Measurements from ENCODE around the gene PNPLA7.

PNPLA7 gene

GRCh38 chr9:137492464-137493363 is 57.5 kb downstream of the PNPLA7 start:
- Histone ChIP-seq H3K36me3 (no peaks in the 10 kb centered on the region), H3K27me3 (ENCODE audit: insufficient read depth, low read depth, severe bottlenecking) (no peaks in the 10 kb centered on the region), H3K4me3 (ENCODE audit: low read depth, low read length) (no peak overlapping the region), H3K27ac (no peak overlapping the region), H3K9me3 (ENCODE audit: severe bottlenecking) (no peaks in the 10 kb centered on the region)
- DNase-seq, result peak; percentile 31
- no peak for TF ChIP-seq CTCF (IDR thresholded peaks at IDR 0.05; ENCODE audit: low read depth, low read length)

GRCh38 chr9:137491735-137492432 is 58.3 kb downstream of the PNPLA7 start:
- TF ChIP-seq CTCF (IDR thresholded peaks at IDR 0.05; ENCODE audit: low read depth, low read length), result no peak
- Histone ChIP-seq H3K9me3 (ENCODE audit: severe bottlenecking) (no peaks in the 10 kb centered on the region), H3K27ac (no peak overlapping the region), H3K36me3 (no peaks in the 10 kb centered on the region), H3K4me3 (ENCODE audit: low read depth, low read length) (no peak overlapping the region), H3K27me3 (ENCODE audit: insufficient read depth, low read depth, severe bottlenecking) (no peaks in the 10 kb centered on the region)
- no peak for DNase-seq

- H3K27ac ChIP-seq, result no peak overlapping the region
- no peak for TF ChIP-seq CTCF (IDR thresholded peaks at IDR 0.05; ENCODE audit: low read depth, low read length)
- H3K9me3 ChIP-seq (ENCODE audit: severe bottlenecking), result no peaks in the 10 kb centered on the region
- no peaks in the 10 kb centered on the region for H3K27me3 ChIP-seq (ENCODE audit: insufficient read depth, low read depth, severe bottlenecking)
- no peak overlapping the region for H3K4me3 ChIP-seq (ENCODE audit: low read depth, low read length)
- no peaks in the 10 kb centered on the region for H3K36me3 ChIP-seq
- no peak for DNase-seq
Measured at GRCh38 chr9:137490532-137491186, 59.5 kb downstream of the PNPLA7 start.

GRCh38 chr9:137488906-137489305 is 61.3 kb downstream of the PNPLA7 start:
- Histone ChIP-seq H3K27ac (no peak overlapping the region), H3K27me3 (ENCODE audit: insufficient read depth, low read depth, severe bottlenecking) (no peaks in the 10 kb centered on the region), H3K9me3 (ENCODE audit: severe bottlenecking) (no peaks in the 10 kb centered on the region), H3K36me3 (no peaks in the 10 kb centered on the region), H3K4me3 (ENCODE audit: low read depth, low read length) (no peak overlapping the region)
- TF ChIP-seq CTCF (IDR thresholded peaks at IDR 0.05; ENCODE audit: low read depth, low read length), result no peak
- no peak for DNase-seq

- peak; percentile 74 for DNase-seq
- TF ChIP-seq CTCF (IDR thresholded peaks at IDR 0.05; ENCODE audit: low read depth, low read length), result no peak
Measured at GRCh38 chr9:137488327-137488653, 61.9 kb downstream of the PNPLA7 start.

More at GRCh38 chr9:137488327-137488653, 61.9 kb downstream of the PNPLA7 start:
- Histone ChIP-seq H3K9me3 (ENCODE audit: severe bottlenecking) (no peaks in the 10 kb centered on the region), H3K4me3 (ENCODE audit: low read depth, low read length) (no peak overlapping the region), H3K27me3 (ENCODE audit: insufficient read depth, low read depth, severe bottlenecking) (no peaks in the 10 kb centered on the region), H3K36me3 (no peaks in the 10 kb centered on the region), H3K27ac (peak overlapping the region; percentile 38)
